Natural killer cell treated with Interleukin-12 subunit alpha and Interleukin-12 subunit beta and Interleukin-15 and Interleukin-18, amount 100 ng/mL, for 72 hours (primary cell): Measurements from ENCODE around the gene ARIH2. TPM values are rescaled to one million over a fixed set of nuclear protein-coding genes. Genes with fewer than 3 reads are reported as not detected.

Experiments
- ATAC-seq, 2 donors: fragments of 150-1000 bp; cut with Tn5 transposase in 1 of 2; sonication (Bioruptor Pico), chemical (Tn5 transposase) in 1 of 2; 2 replicates each; pipeline ENCODE4 v1.10.0; 2021
- DNase-seq: peaks from one replicate; pipeline ENCODE4 v3.0.0; 2022; ENCODE audit warnings: low spot score
- H3K27ac Mint-ChIP-seq, 2 donors: 1 replicate in 1 of 2; 2 replicates in 1 of 2; pipeline ENCODE4 v1.8.0; 2022; ENCODE audit warnings: mixed read lengths in 2 of 2, mild to moderate bottlenecking in 1 of 2, moderate library complexity in 1 of 2
- H3K27me3 Mint-ChIP-seq, 2 donors: 1 replicate in 1 of 2; 2 replicates in 1 of 2; pipeline ENCODE4 v1.8.0; 2022; ENCODE audit warnings: mixed read lengths in 2 of 2
- H3K36me3 Mint-ChIP-seq: one replicate; pipeline ENCODE4 v1.8.0; 2022; ENCODE audit warnings: mixed read lengths
- H3K4me1 Mint-ChIP-seq, 2 donors: 1 replicate in 1 of 2; 2 replicates in 1 of 2; pipeline ENCODE4 v1.8.0; 2022; ENCODE audit warnings: low read depth in 2 of 2, mixed read lengths in 2 of 2, mild to moderate bottlenecking in 1 of 2
- H3K4me3 Mint-ChIP-seq: one replicate; pipeline ENCODE4 v1.8.0; 2022; ENCODE audit warnings: mixed read lengths
- H3K9me3 Mint-ChIP-seq: 2 replicates; pipeline ENCODE4 v1.8.0; 2022; ENCODE audit warnings: mixed read lengths
- total RNA-seq, 2 donors: library from RNA; stranded (reverse); gene quantifications; one replicate each; pipeline ENCODE4 v1.2.3, GENCODE V29; 2022

ARIH2 gene
- total RNA-seq, 2 donors from 2014 or later = 141 to 238 TPM

DNA sequence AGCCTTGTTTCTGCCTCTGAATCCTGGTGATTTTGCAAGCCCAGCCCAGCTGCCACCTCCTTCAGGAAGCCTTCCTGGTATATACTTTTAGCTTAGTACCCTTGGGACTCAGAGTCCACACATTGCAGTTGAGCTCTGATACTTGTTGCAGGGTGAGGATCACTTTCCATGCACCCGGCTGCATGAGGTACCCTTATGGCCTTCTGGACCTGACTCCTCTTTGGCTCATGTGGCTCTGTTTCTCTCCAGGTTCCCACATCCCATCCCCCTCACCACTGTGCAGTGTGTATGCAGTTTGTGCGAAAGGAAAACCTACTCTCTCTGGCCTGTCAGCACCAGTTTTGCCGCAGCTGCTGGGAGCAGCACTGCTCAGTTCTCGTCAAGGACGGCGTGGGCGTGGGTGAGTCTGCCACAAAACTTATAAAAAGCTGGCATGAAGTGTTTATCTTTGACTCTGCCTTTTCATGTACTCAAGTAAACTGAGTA, 48.3 kb downstream of the ARIH2 start:
- Mint-ChIP-seq H3K4me3 (peak overlapping the region; percentile 25), H3K9me3 (no peaks in the 10 kb centered on the region), H3K4me1 (peaks cover 13% of the 10 kb centered on the region in 2 donors), H3K36me3 (peaks cover 5% of the 10 kb centered on the region), H3K27ac (peak overlapping the region; percentile 48 to 57), H3K27me3 (no peaks in the 10 kb centered on the region)
- ATAC-seq = no peak
- DNase-seq = no peak

DNA sequence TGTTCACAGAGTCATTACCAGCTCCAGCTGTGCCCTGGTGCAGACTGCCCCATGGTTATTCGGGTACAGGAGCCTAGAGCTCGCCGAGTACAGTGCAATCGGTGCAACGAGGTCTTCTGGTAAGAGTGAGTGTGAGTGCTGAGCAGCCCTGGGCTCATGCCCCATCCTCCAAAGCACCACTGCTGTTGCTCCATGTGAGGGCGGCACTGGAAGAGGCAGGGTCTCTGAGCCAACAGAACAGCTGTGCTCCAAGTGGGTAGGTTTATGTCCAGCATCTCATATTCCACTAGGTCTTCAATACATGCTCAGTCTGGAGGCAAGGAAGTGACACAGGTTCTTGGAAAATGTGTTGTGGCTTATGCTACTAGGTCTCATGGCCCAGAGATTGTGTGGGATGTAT, 51.9 kb downstream of the ARIH2 start:
- H3K9me3 Mint-ChIP-seq = no peaks in the 10 kb centered on the region
- no peak overlapping the region for H3K4me3 Mint-ChIP-seq
- H3K4me1 Mint-ChIP-seq = peaks cover 11 to 13% of the 10 kb centered on the region in 2 donors
- ATAC-seq (no peak), DNase-seq (no peak)
- H3K36me3 Mint-ChIP-seq = peaks cover 5% of the 10 kb centered on the region
- no peaks in the 10 kb centered on the region for H3K27me3 Mint-ChIP-seq
- H3K27ac Mint-ChIP-seq = no peak overlapping the region

DNA sequence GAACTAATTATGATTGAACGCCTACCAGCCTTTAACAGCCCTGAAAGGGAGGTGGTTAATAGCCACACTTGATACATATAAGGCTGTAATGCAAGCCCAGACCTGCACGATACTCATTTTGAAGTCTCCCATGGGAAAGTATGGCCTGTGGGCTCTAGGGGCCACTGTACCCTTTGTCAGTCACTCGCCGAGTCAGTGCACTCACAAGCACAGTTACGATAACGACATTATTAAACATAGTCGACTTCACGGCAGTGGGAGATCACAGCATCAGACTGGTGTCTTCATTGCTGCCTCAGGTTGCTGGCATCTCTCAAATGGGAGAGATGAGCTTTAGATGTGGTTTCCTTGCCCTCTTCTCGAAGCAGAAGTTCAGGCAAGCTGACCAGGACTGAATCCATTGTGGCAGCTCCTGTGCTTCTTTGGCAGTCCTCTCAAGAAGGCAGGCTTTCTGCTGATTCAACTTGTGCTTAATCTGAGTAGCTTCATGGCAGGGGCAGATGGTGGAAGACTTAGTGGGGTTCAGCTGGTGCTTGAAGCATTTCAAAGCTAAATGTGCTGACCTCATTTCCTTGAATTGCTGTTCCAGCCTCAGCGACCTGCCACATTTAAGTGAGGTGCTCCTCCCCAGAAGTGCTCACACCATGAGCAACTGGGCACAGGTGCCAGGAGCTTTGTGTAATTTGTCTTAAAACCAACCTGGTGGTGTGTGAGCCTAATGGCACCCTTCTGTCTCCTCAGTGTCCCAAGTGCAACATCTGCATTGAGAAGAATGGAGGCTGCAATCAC, 55.6 kb downstream of the ARIH2 start:
- Mint-ChIP-seq H3K36me3 (peaks cover 8% of the 10 kb centered on the region), H3K9me3 (no peaks in the 10 kb centered on the region), H3K4me3 (no peak overlapping the region), H3K27me3 (no peaks in the 10 kb centered on the region), H3K27ac (no peak overlapping the region), H3K4me1 (peaks cover 0 to 2% of the 10 kb centered on the region in 2 donors)
- no peak for ATAC-seq
- DNase-seq = no peak

DNA sequence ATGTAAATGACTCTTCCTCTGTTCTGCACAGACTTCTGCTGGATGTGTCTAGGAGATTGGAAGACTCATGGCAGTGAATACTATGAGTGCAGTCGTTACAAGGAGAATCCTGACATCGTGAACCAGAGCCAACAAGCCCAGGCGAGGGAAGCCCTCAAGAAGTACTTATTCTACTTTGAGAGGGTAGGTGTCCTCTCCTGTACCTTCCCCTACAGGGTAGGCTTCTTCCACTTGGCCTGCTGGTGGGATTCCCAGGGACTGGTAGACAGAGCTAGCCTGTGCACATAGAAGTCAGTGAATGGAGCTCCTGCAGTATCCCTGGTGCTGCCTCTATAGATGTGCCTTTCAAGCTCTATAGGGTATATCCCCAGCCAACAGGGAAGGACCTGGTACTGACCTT, 60.8 kb downstream of the ARIH2 start:
- no peaks in the 10 kb centered on the region for H3K27me3 Mint-ChIP-seq
- H3K27ac Mint-ChIP-seq = no peak overlapping the region
- H3K4me1 Mint-ChIP-seq = peaks cover 0 to 2% of the 10 kb centered on the region in 2 donors
- no peaks in the 10 kb centered on the region for H3K9me3 Mint-ChIP-seq
- no peak for DNase-seq
- H3K4me3 Mint-ChIP-seq = no peak overlapping the region
- peaks cover 9% of the 10 kb centered on the region for H3K36me3 Mint-ChIP-seq
- ATAC-seq = no peak

DNA sequence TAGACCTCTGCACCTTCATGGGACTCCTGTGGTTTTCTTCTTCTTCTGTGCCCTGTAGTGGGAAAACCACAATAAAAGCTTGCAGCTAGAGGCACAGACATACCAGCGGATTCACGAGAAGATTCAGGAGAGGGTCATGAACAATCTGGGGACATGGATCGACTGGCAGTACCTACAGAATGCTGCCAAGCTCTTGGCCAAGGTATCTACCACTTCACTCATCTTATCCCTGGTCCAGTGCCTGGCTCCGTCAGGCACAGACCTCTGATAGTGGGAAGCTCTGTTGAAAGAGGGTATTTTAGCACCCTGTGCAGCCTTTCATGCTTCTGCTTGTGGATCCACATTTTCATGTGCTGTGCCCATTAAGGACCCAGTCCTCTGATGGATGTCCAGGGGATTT, 61.7 kb downstream of the ARIH2 start:
- H3K4me1 Mint-ChIP-seq = peaks cover 0 to 2% of the 10 kb centered on the region in 2 donors
- no peak for ATAC-seq
- peaks cover 9% of the 10 kb centered on the region for H3K36me3 Mint-ChIP-seq
- H3K27me3 Mint-ChIP-seq = no peaks in the 10 kb centered on the region
- H3K4me3 Mint-ChIP-seq = no peak overlapping the region
- DNase-seq = no peak
- peak overlapping the region in 1 of 2 donors; percentile 29 for H3K27ac Mint-ChIP-seq
- H3K9me3 Mint-ChIP-seq = no peaks in the 10 kb centered on the region

DNA sequence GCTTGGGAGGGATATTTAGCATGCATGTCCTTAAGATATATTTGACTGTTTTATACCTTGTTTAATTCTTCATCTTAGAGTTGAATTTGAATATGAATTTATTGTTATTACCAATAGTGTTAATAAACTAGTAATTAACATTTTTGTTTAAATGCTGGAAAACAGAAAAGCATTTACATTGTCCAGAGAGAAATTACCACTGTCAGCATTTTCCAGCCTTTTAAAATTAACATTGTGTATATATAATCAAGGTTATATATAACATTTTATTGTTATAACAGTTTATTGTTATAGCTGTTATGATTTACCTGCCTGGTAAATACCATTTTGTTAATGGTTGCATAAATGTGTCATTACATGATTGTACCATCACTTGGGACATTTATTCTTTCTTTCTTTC, 63.4 kb downstream of the ARIH2 start:
- no peak overlapping the region for H3K4me3 Mint-ChIP-seq
- ATAC-seq = no peak
- H3K4me1 Mint-ChIP-seq = peaks cover 0 to 11% of the 10 kb centered on the region in 2 donors
- no peaks in the 10 kb centered on the region for H3K9me3 Mint-ChIP-seq
- peaks cover 9% of the 10 kb centered on the region for H3K36me3 Mint-ChIP-seq
- no peaks in the 10 kb centered on the region for H3K27me3 Mint-ChIP-seq
- no peak for DNase-seq
- H3K27ac Mint-ChIP-seq = no peak overlapping the region

DNA sequence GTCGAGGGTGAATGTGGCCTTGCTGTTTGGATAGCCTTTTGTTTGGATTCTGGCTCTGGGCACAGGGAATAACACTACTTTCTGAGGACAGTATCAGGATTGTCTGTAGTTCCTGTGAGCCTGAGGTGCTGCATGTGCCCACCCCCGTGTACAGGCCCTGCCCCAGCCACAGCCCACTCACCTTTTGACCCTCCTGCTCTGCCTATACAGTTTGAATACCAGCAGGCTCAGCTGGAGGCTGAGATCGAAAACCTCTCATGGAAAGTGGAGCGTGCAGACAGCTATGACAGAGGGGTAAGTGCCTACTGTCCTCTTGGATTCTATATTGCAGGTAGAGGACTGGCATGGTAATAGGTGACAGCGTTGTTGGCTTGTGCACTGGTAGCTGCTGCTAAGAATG, 64.0 kb downstream of the ARIH2 start:
- peaks cover under 1 to 11% of the 10 kb centered on the region in 2 donors for H3K4me1 Mint-ChIP-seq
- H3K9me3 Mint-ChIP-seq = no peaks in the 10 kb centered on the region
- no peak for DNase-seq
- H3K4me3 Mint-ChIP-seq = no peak overlapping the region
- ATAC-seq = no peak
- peaks cover 9% of the 10 kb centered on the region for H3K36me3 Mint-ChIP-seq
- H3K27ac Mint-ChIP-seq = no peak overlapping the region
- no peaks in the 10 kb centered on the region for H3K27me3 Mint-ChIP-seq

DNA sequence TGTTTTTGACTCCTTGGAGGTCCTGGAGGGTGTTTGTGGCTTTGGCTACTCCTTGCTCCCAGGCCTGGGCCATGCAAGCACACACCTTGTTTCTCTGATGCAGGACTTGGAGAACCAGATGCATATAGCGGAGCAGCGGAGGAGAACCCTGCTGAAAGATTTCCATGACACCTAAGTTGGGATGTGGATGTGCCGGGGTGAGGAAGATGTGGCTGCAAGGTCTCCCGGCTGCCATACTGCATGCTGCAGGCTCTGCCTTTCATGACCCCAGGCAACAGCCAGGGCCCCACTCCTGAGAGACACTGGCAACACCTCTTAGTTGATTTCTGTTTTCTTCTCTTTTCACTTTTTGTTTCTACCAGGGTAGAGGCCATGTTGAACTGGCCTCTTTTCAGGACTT, 64.5 kb downstream of the ARIH2 start:
- H3K27ac Mint-ChIP-seq = peak overlapping the region in 1 of 2 donors; percentile 31
- ATAC-seq = no peak

DNA sequence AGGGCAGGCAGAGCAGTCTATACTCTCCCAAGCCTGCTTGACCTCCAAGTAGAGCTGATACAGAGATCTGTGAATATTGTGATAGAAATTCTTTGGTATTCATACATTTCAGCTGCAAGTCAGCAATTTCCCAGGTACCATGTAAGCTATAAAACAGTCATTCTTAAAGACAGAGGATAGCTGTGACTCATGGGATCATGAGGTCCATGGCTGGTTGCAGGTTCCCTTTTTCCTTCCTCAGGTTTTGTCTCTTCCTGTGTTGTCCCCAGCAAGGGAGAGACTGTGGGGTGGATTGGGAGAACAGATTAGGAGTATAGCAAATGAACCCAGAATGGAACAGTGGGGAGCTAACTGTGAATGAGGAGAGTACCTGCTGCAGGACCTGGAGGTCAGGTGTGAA, 66.0 kb downstream of the ARIH2 start:
- no peak for ATAC-seq
- Mint-ChIP-seq H3K4me1 (peaks cover 15 to 21% of the 10 kb centered on the region in 2 donors), H3K4me3 (no peak overlapping the region), H3K27ac (peak overlapping the region in 1 of 2 donors; percentile 45), H3K36me3 (peaks cover 4% of the 10 kb centered on the region), H3K9me3 (no peaks in the 10 kb centered on the region), H3K27me3 (no peaks in the 10 kb centered on the region)
- DNase-seq = no peak

More for the DNA sequence above, 64.5 kb downstream of the ARIH2 start:
- Mint-ChIP-seq H3K27me3 (no peaks in the 10 kb centered on the region), H3K4me1 (peaks cover 5 to 15% of the 10 kb centered on the region in 2 donors), H3K36me3 (peaks cover 9% of the 10 kb centered on the region), H3K4me3 (no peak overlapping the region), H3K9me3 (no peaks in the 10 kb centered on the region)
- no peak for DNase-seq

DNA sequence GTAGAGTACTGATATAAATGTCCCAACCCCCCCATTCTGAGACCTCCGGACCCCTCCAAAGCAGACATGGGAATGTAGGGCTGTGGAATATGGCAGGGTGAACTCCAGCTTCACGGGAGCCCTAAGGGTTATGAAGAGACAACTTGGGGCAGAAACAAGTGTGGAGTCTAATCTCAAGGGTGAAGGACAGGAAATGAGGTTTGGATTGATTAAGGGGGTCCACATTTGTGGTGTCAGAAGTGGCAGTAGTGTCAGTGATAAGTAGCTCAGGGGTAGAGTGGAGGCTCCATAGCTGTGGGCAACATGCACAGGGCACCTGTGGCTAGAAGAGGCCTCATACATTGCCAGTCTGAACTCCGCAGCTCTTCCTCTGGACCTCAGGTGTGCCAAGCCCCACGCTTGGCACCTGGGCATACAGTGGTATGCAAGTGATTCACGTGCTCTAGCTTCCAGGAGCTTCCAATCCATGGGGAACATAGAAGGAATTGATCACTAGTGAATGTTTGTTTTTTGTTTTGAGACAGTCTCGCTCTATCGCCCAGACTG, 67.3 kb downstream of the ARIH2 start:
- no peak overlapping the region for H3K27ac Mint-ChIP-seq
- peaks cover 15 to 23% of the 10 kb centered on the region in 2 donors for H3K4me1 Mint-ChIP-seq
- no peaks in the 10 kb centered on the region for H3K9me3 Mint-ChIP-seq
- no peak for ATAC-seq
- no peak overlapping the region for H3K4me3 Mint-ChIP-seq
- no peak for DNase-seq
- H3K27me3 Mint-ChIP-seq = no peaks in the 10 kb centered on the region
- peaks cover 4% of the 10 kb centered on the region for H3K36me3 Mint-ChIP-seq

DNA sequence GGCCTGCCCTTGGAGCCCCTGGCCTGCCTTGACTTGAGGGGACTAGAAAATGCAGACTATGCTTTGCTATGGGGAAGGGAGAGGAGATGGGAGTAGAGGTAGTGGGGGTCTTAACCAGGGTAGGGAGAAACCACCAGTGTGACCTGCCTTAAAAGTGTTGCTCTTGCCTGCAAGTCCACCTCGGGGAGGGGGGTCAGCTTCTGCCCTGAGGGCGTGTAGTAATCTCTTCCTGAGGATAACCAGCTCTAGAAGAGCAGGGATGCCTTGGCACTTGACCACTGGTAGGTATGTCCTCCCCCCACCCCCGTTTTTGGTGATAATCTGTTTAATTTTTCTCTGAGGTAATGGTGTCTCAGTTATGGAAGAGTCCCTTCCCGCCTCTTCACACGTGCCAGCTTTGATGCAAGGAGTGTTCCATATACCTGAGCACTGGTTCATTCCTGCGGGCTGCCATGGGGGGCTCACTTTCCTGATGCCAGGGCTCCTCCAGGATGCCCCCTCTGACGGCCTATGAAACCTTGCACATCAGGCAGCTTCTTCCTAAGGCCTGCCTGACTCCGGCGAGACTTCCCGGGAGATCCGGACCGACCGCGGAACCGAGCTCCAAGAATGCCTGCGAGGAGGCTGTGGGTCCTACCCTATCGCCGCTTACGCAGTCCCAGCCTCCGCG, 70.6 kb downstream of the ARIH2 start:
- no peaks in the 10 kb centered on the region for H3K9me3 Mint-ChIP-seq
- DNase-seq = no peak
- H3K4me3 Mint-ChIP-seq = peak overlapping the region; percentile 92
- H3K27ac Mint-ChIP-seq = peak overlapping the region; percentile 90 to 95
- peaks cover 26 to 35% of the 10 kb centered on the region in 2 donors for H3K4me1 Mint-ChIP-seq
- no peaks in the 10 kb centered on the region for H3K27me3 Mint-ChIP-seq
- no peaks in the 10 kb centered on the region for H3K36me3 Mint-ChIP-seq
- ATAC-seq = no peak

DNA sequence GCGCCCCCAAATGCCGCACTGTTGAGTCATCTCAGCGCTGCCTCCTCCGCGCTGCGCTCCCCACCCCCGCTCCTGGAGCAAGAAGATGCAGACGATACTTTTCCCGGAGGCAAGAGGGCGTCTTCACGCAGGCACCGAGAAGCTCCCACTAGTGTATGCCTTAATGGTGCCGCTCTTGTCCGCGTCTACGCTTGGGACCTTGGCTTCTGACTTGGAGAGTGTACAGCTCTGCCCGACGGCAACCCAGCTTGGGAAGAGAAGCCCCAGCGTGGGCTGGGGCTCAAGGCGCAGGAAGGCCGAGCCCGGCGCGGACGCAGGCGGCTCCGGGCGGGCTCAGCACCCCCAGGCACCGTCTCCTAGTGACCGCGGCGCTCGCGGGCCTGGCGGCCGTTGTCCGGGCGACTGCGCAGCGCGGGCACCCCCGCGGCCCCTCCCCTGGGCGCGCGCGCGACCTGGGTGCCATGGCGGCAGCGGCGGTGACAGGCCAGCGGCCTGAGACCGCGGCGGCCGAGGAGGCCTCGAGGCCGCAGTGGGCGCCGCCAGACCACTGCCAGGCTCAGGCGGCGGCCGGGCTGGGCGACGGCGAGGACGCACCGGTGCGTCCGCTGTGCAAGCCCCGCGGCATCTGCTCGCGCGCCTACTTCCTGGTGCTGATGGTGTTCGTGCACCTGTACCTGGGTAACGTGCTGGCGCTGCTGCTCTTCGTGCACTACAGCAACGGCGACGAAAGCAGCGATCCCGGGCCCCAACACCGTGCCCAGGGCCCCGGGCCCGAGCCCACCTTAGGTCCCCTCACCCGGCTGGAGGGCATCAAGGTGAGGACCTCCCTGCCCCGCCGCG, 71.4 kb downstream of the ARIH2 start, which contains the start of gene P4HTM:
Gene P4HTM (plus strand): TSS at position 446 of the 840 bp plus-strand sequence. CDS start 16 bp downstream, at position 462.
- Mint-ChIP-seq H3K27ac (peak within 1 kb of the TSS; percentile 90 to 95), H3K4me1 (peaks cover 26 to 37% of the 10 kb centered on the region in 2 donors), H3K4me3 (peak within 1 kb of the TSS; percentile 94), H3K36me3 (no peaks in the 10 kb centered on the region), H3K9me3 (no peaks in the 10 kb centered on the region), H3K27me3 (no peaks in the 10 kb centered on the region)
- DNase-seq = peak; percentile 86
- ATAC-seq = peak; percentile 88
